Chondrocyte (in vitro differentiated cells): ENCODE results near the gene FLYWCH1. TPM values are rescaled to one million over a fixed set of nuclear protein-coding genes. Genes with fewer than 3 reads are reported as not detected.
A peak's percentile ranks its signal among the peaks of the same experiment; 100 is the strongest.

Experiments
- DNase-seq: peaks from one replicate; pipeline ENCODE4 v3.0.0; 2021; ENCODE audit warnings: mixed read lengths, low spot score
- H3K27ac Mint-ChIP-seq: one replicate; pipeline ENCODE4 v1.8.0; 2021; ENCODE audit warnings: mild to moderate bottlenecking, moderate library complexity, mixed read lengths; ENCODE audit not compliant: unreplicated experiment
- H3K27me3 Mint-ChIP-seq: 2 replicates; pipeline ENCODE4 v1.8.0; 2021; ENCODE audit warnings: low read depth, mixed read lengths
- H3K36me3 Mint-ChIP-seq: 2 replicates; pipeline ENCODE4 v1.8.0; 2021; ENCODE audit warnings: low read depth, mixed read lengths
- H3K4me1 Mint-ChIP-seq: 2 replicates; pipeline ENCODE4 v1.8.0; 2021; ENCODE audit warnings: low read depth, mild to moderate bottlenecking, mixed read lengths
- H3K4me3 Mint-ChIP-seq: one replicate; pipeline ENCODE4 v1.8.0; 2021; ENCODE audit warnings: mild to moderate bottlenecking, moderate library complexity, mixed read lengths; ENCODE audit not compliant: unreplicated experiment
- H3K9me3 Mint-ChIP-seq: 2 replicates; pipeline ENCODE4 v1.8.0; 2021; ENCODE audit warnings: low read depth, mixed read lengths
- CTCF ChIP-seq: fragments of 200-600 bp; sonication (generic); IDR thresholded peaks from 2 replicates; pipeline ENCODE4 v1.5.0; 2021; ENCODE audit warnings: antibody characterized with exemption, mild to moderate bottlenecking, moderate library complexity
- total RNA-seq: library from RNA; stranded (reverse); gene quantifications from 3 replicates; pipeline ENCODE4 v1.2.1, GENCODE V29; 2021

Gene FLYWCH1
- total RNA-seq, 1 donor from 2014 or later, result 47.1 TPM

GRCh38 chr16:2979669-2980226, 68.0 kb downstream of the FLYWCH1 start:
- Mint-ChIP-seq H3K4me1 (peaks cover 20% of the 10 kb centered on the region), H3K27me3 (no peaks in the 10 kb centered on the region), H3K36me3 (no peaks in the 10 kb centered on the region), H3K9me3 (no peaks in the 10 kb centered on the region), H3K4me3 (peak overlapping the region; percentile 72), H3K27ac (peak overlapping the region; percentile 76)
- DNase-seq, result no peak
- TF ChIP-seq CTCF, result no peak

GRCh38 chr16:2980227-2981176, 68.8 kb downstream of the FLYWCH1 start, which contains the start of gene PKMYT1:
TSS of gene PKMYT1 (minus strand) at chr16:2980446. CDS start at chr16:2979657, 789 bp downstream.
- Mint-ChIP-seq H3K27me3 (no peaks in the 10 kb centered on the region), H3K27ac (peak within 1 kb of the TSS; percentile 76), H3K4me3 (peak within 1 kb of the TSS; percentile 72), H3K36me3 (no peaks in the 10 kb centered on the region), H3K4me1 (peaks cover 20% of the 10 kb centered on the region), H3K9me3 (no peaks in the 10 kb centered on the region)
- DNase-seq, result no peak
- no peak for TF ChIP-seq CTCF

- no peaks in the 10 kb centered on the region for H3K9me3 Mint-ChIP-seq
- TF ChIP-seq CTCF, result no peak
- H3K36me3 Mint-ChIP-seq, result no peaks in the 10 kb centered on the region
- no peak for DNase-seq
- H3K4me1 Mint-ChIP-seq, result peaks cover 20% of the 10 kb centered on the region
- no peaks in the 10 kb centered on the region for H3K27me3 Mint-ChIP-seq
- H3K4me3 Mint-ChIP-seq, result peak overlapping the region; percentile 72
- H3K27ac Mint-ChIP-seq, result peak overlapping the region; percentile 77
Measured at GRCh38 chr16:2981177-2981898, 69.6 kb downstream of the FLYWCH1 start.

- peaks cover 20% of the 10 kb centered on the region for H3K4me1 Mint-ChIP-seq
Measured at GRCh38 chr16:2981899-2982250, 70.1 kb downstream of the FLYWCH1 start.

More at GRCh38 chr16:2981899-2982250, 70.1 kb downstream of the FLYWCH1 start:
- Mint-ChIP-seq H3K27ac (peak overlapping the region; percentile 77), H3K9me3 (no peaks in the 10 kb centered on the region), H3K36me3 (no peaks in the 10 kb centered on the region), H3K27me3 (no peaks in the 10 kb centered on the region), H3K4me3 (peak overlapping the region; percentile 54)
- DNase-seq, result no peak
- no peak for TF ChIP-seq CTCF
